Neural cell (in vitro differentiated cells): ENCODE measurements around the gene GABPB2. TPM values are rescaled to one million over a fixed set of nuclear protein-coding genes. Genes with fewer than 3 reads are reported as not detected.

Experiments
- H2AFZ ChIP-seq: fragments of 200-600, 300-800 bp; sonication (generic), shearing (Covaris generic); 2 replicates; pipeline ENCODE4 v1.6.0; 2014; ENCODE audit warnings: low read depth, mild to moderate bottlenecking, antibody characterized with exemption, low read length, moderate library complexity
- H3F3A ChIP-seq: fragments of 200-600 bp; shearing (Covaris generic); 2 replicates; pipeline ENCODE4 v1.6.1; 2016; ENCODE audit warnings: mild to moderate bottlenecking, moderate library complexity, mixed read lengths, antibody characterized with exemption, low read length; ENCODE audit not compliant: insufficient read depth, poor library complexity, severe bottlenecking
- H3K27ac ChIP-seq: fragments of 200-600, 300-800 bp; sonication (generic), shearing (Covaris generic); 2 replicates; pipeline ENCODE4 v1.5.1; 2014; ENCODE audit warnings: mild to moderate bottlenecking, low read length, moderate library complexity
- H3K27me3 ChIP-seq: fragments of 300-800, 200-600 bp; sonication (generic), shearing (Covaris generic); 2 replicates; pipeline ENCODE4 v1.6.0; 2014; ENCODE audit warnings: mild to moderate bottlenecking, low read depth, low read length, moderate library complexity; ENCODE audit not compliant: insufficient read depth
- H3K36me3 ChIP-seq: fragments of 300-800, 200-600 bp; sonication (generic), shearing (Covaris generic); 2 replicates; pipeline ENCODE4 v1.5.1; 2014; ENCODE audit warnings: mild to moderate bottlenecking, antibody characterized with exemption, low read length, moderate library complexity; ENCODE audit not compliant: insufficient read depth
- H3K4me2 ChIP-seq: fragments of 300-800, 200-600 bp; sonication (generic), shearing (Covaris generic); 2 replicates; pipeline ENCODE4 v1.6.0; 2014; ENCODE audit warnings: mild to moderate bottlenecking, low read length
- H3K4me3 ChIP-seq: fragments of 300-800, 200-600 bp; sonication (generic), shearing (Covaris generic); 2 replicates; pipeline ENCODE4 v1.5.1; 2014; ENCODE audit warnings: mild to moderate bottlenecking, low read length, moderate library complexity
- H3K79me2 ChIP-seq: fragments of 200-600 bp; shearing (Covaris generic); replicated peaks from 2 replicates; pipeline ENCODE4 v1.6.0; 2014; ENCODE audit warnings: mild to moderate bottlenecking, low read length, moderate library complexity; ENCODE audit not compliant: insufficient read depth
- H3K9ac ChIP-seq: fragments of 300-800, 200-600 bp; sonication (generic), shearing (Covaris generic); 2 replicates; pipeline ENCODE4 v1.6.1; 2016; ENCODE audit warnings: mild to moderate bottlenecking, low read length, mixed read lengths
- H3K9me2 ChIP-seq: fragments of 200-600 bp; shearing (Covaris generic); 2 replicates; pipeline ENCODE4 v1.6.1; 2016; ENCODE audit warnings: mild to moderate bottlenecking, low read length, mixed read lengths; ENCODE audit not compliant: insufficient read depth
- H3K9me3 ChIP-seq: fragments of 200-600, 300-800 bp; sonication (generic), shearing (Covaris generic); 2 replicates; pipeline ENCODE4 v1.6.1; 2016; ENCODE audit warnings: mild to moderate bottlenecking, mixed run types, low read length, moderate library complexity, mixed read lengths
- H4K20me1 ChIP-seq: fragments of 200-600 bp; shearing (Covaris generic); 2 replicates; pipeline ENCODE4 v1.6.1; 2016; ENCODE audit warnings: mild to moderate bottlenecking, mixed run types; ENCODE audit not compliant: insufficient read depth
- CTCF ChIP-seq: fragments of 450-650 bp; IDR thresholded peaks from 2 replicates; pipeline ENCODE4 v1.5.1; 2014; ENCODE audit warnings: antibody characterized with exemption, mild to moderate bottlenecking, moderate library complexity; ENCODE audit not compliant: poor library complexity, severe bottlenecking
- EP300 ChIP-seq: fragments of 450-650 bp; conservative IDR thresholded peaks from 2 replicates; pipeline ENCODE4 v1.6.1; 2014; ENCODE audit warnings: antibody characterized with exemption, mild to moderate bottlenecking, moderate library complexity; ENCODE audit not compliant: poor library complexity, severe bottlenecking
- EZH2 ChIP-seq: fragments of 200-600, 300-800 bp; shearing (Covaris generic), sonication (generic); IDR thresholded peaks from 2 replicates; pipeline ENCODE4 v1.6.1; 2014; ENCODE audit warnings: antibody characterized with exemption, low read length, borderline replicate concordance, mild to moderate bottlenecking; ENCODE audit not compliant: insufficient read depth, poor library complexity, severe bottlenecking
- MXI1 ChIP-seq: fragments of 450-650 bp; conservative IDR thresholded peaks from 2 replicates; pipeline ENCODE4 v1.6.1; 2014; ENCODE audit warnings: antibody characterized with exemption, mild to moderate bottlenecking; ENCODE audit not compliant: poor library complexity, severe bottlenecking
- POLR2AphosphoS5 ChIP-seq: IDR thresholded peaks from 2 replicates; pipeline ENCODE4 v1.6.1; 2012
- RAD21 ChIP-seq: fragments of 450-650 bp; conservative IDR thresholded peaks from 2 replicates; pipeline ENCODE4 v1.6.1; 2014; ENCODE audit warnings: antibody characterized with exemption, mild to moderate bottlenecking, moderate library complexity
- SMC3 ChIP-seq: fragments of 450-650 bp; conservative IDR thresholded peaks from 2 replicates; pipeline ENCODE4 v1.6.1; 2014; ENCODE audit warnings: antibody characterized with exemption, mild to moderate bottlenecking, moderate library complexity; ENCODE audit not compliant: poor library complexity
- TAF1 ChIP-seq: IDR thresholded peaks from 2 replicates; pipeline ENCODE4 v1.6.1; 2012; ENCODE audit warnings: low read depth
- polyA plus RNA-seq: library from polyadenylated mRNA; depleted of rRNA; stranded (reverse); fragments of >200 nt; gene quantifications from 2 replicates; pipeline ENCODE4 v1.2.3, GENCODE V29; 2014
- TF ChIP-seq, protein P1 (sequence below): IDR thresholded peaks from 2 replicates; pipeline ENCODE4 v1.6.1; 2012; ENCODE audit warnings: borderline replicate concordance

Gene GABPB2
- polyA plus RNA-seq, 1 donor from 2014 or later, result 4.1 TPM

GRCh38 chr1:151098126-151098525 lies 27.6 kb downstream of the GABPB2 start:
- no peak overlapping the region for H3K4me3 ChIP-seq
- H3F3A ChIP-seq, result no peaks in the 10 kb centered on the region
- no peak overlapping the region for H3K9ac ChIP-seq
- no peaks in the 10 kb centered on the region for H3K36me3 ChIP-seq
- H3K4me2 ChIP-seq, result no peak overlapping the region
- H3K9me2 ChIP-seq, result no peaks in the 10 kb centered on the region
- H4K20me1 ChIP-seq, result no peaks in the 10 kb centered on the region
- no peak overlapping the region for H3K27ac ChIP-seq
- H3K79me2 ChIP-seq, result no peaks in the 10 kb centered on the region
- no peaks in the 10 kb centered on the region for H3K27me3 ChIP-seq
- H3K9me3 ChIP-seq, result no peaks in the 10 kb centered on the region
- no peak for TF ChIP-seq SMC3
- no peak for TF ChIP-seq POLR2AphosphoS5
- TF ChIP-seq CTCF, result no peak
- TF ChIP-seq EP300, result no peak
- TF ChIP-seq MXI1, result no peak
- TF ChIP-seq TAF1, result no peak
- no peak for TF ChIP-seq EZH2
- TF ChIP-seq, protein P1, sequence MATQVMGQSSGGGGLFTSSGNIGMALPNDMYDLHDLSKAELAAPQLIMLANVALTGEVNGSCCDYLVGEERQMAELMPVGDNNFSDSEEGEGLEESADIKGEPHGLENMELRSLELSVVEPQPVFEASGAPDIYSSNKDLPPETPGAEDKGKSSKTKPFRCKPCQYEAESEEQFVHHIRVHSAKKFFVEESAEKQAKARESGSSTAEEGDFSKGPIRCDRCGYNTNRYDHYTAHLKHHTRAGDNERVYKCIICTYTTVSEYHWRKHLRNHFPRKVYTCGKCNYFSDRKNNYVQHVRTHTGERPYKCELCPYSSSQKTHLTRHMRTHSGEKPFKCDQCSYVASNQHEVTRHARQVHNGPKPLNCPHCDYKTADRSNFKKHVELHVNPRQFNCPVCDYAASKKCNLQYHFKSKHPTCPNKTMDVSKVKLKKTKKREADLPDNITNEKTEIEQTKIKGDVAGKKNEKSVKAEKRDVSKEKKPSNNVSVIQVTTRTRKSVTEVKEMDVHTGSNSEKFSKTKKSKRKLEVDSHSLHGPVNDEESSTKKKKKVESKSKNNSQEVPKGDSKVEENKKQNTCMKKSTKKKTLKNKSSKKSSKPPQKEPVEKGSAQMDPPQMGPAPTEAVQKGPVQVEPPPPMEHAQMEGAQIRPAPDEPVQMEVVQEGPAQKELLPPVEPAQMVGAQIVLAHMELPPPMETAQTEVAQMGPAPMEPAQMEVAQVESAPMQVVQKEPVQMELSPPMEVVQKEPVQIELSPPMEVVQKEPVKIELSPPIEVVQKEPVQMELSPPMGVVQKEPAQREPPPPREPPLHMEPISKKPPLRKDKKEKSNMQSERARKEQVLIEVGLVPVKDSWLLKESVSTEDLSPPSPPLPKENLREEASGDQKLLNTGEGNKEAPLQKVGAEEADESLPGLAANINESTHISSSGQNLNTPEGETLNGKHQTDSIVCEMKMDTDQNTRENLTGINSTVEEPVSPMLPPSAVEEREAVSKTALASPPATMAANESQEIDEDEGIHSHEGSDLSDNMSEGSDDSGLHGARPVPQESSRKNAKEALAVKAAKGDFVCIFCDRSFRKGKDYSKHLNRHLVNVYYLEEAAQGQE, result no peak
- no peak for TF ChIP-seq RAD21
- H2AFZ ChIP-seq, result no peak overlapping the region

- no peak overlapping the region for H3K4me3 ChIP-seq
- TF ChIP-seq EP300 (no peak), TAF1 (no peak), CTCF (no peak), POLR2AphosphoS5 (no peak), SMC3 (no peak), RAD21 (no peak), EZH2 (no peak), MXI1 (no peak)
- TF ChIP-seq, protein P1, result no peak
- H3K36me3 ChIP-seq, result no peaks in the 10 kb centered on the region
- no peak overlapping the region for H3K9ac ChIP-seq
- H3K27me3 ChIP-seq, result no peaks in the 10 kb centered on the region
- H4K20me1 ChIP-seq, result no peaks in the 10 kb centered on the region
- no peak overlapping the region for H3K27ac ChIP-seq
- no peaks in the 10 kb centered on the region for H3K9me2 ChIP-seq
- H3K9me3 ChIP-seq, result no peaks in the 10 kb centered on the region
- no peaks in the 10 kb centered on the region for H3F3A ChIP-seq
- H2AFZ ChIP-seq, result no peak overlapping the region
- no peak overlapping the region for H3K4me2 ChIP-seq
- no peaks in the 10 kb centered on the region for H3K79me2 ChIP-seq
Measured at GRCh38 chr1:151104630-151105029, 34.1 kb downstream of the GABPB2 start.
